GM21447 (cell line): ENCODE data around the gene AGAP2.
"Not testable (repeated sequence)": the region's sequence is repeated elsewhere in the genome, so short reads cannot be mapped to it uniquely, and the experiment has no call there.

Experiments used
- ATAC-seq: cut with Tn5 transposase; IDR thresholded peaks from one replicate; pipeline ENCODE4 v1.9.1; 2021; ENCODE audit not compliant: unreplicated experiment

The AGAP2 gene

DNA sequence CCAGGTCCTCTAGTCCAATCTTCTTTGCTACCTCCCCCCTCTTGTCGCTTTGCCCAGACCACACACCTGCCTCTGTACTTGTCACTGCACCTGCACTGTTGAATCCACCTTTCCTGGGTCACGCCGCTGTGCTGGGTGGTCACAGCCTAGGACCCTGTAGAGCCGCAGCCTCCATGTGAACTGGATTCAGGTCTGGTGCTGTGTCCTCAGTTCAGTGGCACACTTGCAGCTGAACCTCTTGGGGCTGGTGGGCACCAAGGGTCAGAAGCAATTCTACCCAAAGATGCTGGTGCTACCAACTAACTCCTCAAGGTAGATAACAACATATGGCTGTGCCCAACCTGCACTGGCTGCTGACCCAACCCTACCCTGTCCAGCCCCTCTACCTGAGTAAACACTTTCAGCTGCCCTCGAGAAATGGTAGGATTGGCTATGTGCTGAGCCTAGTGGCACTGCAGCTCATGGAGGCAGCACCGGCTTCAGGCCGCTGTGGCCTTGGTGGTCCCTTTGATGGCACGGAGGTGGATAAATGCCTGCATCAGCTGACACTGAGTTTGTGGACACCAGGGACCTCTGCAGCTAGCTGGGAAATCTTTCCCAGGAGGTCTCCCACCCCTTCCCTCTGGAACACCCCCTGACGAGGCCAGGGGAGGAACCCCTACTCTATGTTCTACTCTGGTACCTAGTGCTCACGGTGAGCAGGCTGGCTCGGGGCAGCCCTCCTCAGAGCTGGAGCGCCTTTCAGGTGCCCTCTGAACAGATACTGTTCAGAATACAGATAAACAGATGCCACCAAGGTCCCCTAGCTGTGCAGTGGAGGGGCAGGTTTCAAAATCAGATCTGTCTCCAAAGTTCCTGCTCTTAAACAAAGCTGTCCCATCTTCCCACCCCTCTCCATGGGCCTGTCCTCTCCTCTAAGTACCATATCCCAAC, 14.3 kb downstream of the AGAP2 start:
- ATAC-seq: no peak

DNA sequence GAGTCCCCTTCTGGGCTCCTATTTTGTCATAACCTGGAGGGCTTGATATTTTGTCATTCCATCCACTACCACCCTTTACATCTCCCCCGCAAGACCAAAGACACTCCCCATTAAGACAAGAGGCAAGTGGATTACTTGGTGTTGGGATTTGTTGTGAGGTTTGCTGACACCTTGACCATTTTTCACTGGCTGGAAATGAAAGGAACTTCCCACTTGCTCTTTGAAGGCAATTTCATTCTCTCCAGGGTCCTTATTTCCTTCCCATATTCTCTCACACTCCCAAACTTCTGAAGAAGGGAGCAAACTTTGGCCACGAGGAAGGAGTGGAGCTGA, 14.9 kb downstream of the AGAP2 start:
- ATAC-seq: no peak

DNA sequence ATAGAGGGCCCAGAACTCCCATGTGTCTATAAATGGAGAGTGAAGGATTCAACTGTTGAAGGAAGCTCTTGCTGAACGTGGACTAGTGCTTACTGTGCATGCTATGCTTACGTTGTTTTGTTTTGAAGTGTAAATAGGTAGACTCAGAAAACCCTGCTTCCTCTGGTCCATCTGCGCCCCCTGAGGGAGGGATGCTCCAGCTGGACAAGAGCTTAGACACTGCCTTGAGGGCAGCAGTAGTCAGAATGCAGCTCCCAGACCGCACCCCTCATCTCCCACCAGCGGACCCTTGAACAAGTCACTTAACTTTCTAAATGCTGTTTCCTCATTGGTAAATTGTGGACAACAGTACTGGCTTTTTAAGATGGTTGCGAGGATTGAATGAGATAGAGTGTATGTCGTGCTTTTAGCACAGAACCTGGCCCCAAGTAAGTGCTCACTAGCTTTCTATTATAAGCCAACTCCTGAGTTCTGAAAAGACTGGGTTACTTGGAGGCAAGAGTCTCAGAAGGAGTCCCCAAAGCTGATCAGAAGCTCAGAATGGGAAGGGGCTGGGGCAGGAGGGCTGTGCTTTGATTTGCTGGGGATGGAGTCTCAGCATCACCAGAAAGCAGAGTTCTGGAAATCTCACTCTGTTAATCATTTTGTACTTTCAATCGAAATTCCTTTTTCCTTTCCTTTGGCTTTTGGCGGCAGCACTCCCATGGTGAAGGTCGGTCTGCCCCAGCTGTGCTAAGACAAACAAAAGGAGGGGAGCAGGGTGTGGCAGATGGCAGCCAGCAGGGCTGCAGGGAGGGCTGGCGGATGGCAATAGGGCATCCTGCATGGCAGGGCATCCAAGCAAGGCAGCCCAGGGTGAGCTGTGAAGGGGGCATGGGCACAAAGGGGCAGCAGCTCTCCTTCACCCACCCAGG, 15.6 kb downstream of the AGAP2 start:
- ATAC-seq: no peak

DNA sequence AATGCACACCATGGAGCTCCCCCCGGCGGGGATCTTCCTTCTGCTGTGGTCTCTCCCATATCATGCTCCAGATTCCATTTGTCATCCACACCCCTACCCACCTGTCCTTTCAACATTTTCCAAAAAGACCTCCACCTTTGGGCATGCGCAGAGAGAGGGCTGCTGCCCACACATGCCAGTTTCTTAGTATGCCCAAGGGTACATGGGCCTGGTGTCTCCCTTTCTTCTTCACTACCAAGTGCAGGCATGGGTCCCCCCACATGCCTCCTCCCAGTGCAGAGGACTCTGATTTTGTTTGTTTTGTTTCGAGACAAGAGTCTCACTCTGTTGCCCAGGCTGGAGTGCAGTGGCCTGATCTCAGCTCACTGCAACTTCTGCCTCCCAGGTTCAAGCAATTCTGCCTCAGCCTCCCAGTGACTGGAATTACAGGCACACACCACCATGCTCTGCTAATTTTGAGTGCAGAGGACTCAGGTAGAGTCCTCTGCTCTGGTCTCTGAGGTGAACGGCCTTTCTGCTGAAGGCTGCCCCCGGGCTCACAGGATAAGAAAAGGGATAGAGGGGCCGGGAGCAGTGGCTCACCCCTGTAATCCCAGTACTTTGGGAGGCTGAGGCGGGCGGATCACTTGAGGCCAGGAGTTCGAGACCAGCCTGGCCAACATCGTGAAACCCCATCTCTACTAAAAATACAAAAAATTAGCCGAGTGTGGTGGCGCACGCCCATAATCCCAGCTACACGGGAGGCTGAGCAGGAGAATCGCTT, 16.5 kb downstream of the AGAP2 start:
- ATAC-seq: not testable (repeated sequence)

DNA sequence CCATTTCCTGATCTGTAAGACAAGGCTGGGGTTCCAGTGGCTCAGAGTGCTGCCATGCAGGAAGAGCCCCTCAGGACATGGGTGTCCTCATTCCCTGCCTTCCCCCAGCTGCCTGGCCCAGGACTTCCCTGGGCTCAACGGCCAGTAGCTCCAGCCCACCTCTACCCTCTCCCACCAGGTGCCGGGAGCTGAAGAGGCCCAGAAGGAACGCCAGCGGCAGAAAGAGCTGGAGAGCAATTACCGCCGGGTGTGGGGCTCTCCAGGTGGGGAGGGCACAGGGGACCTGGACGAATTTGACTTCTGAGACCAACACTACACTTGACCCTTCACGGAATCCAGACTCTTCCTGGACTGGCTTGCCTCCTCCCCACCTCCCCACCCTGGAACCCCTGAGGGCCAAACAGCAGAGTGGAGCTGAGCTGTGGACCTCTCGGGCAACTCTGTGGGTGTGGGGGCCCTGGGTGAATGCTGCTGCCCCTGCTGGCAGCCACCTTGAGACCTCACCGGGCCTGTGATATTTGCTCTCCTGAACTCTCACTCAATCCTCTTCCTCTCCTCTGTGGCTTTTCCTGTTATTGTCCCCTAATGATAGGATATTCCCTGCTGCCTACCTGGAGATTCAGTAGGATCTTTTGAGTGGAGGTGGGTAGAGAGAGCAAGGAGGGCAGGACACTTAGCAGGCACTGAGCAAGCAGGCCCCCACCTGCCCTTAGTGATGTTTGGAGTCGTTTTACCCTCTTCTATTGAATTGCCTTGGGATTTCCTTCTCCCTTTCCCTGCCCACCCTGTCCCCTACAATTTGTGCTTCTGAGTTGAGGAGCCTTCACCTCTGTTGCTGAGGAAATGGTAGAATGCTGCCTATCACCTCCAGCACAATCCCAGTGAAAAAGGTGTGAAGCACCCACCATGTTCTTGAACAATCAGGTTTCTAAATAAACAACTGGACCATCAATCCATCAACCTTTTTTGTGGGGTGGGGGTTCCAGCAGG, 17.6 kb downstream of the AGAP2 start:
- no peak for ATAC-seq

DNA sequence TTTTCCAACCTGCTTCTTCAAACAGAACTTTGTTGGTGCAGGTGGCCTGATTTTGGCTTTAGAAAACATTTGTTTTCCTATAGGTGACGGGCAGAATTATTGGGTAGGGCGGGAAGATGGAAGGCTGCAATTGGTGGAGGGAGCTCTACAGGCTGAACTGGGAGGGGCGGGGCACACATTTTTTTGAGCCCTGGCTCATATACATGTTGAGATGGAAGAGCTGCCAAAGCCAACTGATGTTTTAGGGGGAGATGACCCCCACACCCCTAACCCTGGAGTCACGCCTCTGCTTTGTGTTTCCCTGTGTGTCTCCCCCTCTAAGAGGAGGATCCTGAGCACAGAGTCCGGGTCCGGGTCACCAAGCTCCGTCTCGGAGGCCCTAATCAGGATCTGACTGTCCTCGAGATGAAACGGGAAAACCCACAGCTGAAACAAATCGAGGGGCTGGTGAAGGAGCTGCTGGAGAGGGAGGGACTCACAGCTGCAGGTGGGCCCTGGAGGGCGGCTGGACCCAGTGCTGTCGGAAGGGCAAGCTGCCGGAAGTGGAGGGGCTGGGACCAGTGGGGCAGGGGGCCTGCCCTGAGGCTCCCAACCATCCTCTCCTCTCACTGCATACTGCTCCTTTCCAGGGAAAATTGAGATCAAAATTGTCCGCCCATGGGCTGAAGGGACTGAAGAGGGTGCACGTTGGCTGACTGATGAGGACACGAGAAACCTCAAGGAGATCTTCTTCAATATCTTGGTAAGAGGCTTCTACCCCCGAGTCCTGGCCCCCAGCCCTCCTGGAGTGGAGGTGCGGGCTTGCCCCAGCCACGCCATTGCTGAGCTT, 18.6 kb downstream of the AGAP2 start:
- no peak for ATAC-seq

DNA sequence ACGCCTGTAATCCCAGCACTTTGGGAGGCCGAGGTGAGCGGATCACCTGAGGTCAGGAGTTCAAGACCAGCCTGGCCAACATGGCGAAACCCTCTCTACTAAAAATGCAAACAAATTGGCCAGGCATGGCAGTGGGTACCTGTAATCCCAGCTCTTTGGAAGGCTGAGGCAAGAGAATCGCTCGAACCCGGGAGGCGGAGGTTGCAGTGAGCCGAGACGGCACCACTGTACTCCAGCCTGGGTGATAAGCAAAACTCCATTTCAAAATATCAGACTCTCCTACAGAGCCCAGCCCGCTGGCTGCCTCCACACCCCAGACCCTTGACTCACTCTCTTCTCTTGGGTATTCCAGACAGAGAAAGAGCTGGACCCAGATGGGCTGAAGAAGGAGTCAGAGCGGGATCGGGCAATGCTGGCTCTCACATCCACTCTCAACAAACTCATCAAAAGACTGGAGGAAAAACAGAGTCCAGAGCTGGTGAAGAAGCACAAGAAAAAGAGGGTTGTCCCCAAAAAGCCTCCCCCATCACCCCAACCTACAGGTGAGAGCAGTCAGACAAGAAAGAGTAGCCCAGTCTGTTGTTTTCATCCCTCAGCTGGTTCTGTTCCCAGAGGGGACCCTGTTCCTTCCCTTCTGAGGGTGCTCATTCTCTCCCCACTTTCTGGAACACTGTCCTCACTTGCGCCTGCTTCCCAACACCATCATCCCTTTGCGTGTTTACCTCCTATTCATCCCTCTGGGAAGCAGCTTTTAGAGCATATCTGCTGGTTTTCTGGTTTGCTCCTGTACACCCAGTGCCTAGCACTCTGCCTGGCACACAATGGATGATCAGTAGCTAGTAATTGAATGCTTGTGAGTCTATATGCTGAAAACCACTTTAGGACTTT, 19.7 kb downstream of the AGAP2 start:
- no peak for ATAC-seq

DNA sequence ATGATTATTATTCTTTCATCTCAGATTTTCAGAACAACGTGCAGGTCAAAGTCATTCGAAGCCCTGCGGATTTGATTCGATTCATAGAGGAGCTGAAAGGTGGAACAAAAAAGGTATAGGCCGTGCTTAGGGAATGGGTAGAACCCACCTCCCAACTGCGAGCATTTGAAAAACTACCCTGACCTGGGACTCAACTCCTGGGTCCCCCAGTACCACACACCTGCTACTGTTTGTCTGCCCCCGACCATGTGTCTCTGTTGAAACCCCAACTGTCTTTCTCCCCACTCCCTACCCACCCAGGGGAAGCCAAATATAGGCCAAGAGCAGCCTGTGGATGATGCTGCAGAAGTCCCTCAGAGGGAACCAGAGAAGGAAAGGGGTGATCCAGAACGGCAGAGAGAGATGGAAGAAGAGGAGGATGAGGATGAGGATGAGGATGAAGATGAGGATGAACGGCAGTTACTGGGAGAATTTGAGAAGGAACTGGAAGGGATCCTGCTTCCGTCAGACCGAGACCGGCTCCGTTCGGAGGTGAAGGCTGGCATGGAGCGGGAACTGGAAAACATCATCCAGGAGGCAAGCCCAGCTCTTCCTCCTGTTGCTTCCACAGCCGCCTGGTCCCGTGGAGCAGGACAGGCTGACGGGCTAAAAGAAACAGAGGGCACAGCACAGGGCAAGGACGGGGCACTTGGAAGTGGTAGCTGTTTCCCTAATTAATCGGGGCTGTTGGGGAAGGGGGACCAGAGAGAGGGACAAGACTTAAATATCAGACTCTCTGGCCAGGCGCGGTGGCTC, 20.5 kb downstream of the AGAP2 start:
- ATAC-seq: no peak

DNA sequence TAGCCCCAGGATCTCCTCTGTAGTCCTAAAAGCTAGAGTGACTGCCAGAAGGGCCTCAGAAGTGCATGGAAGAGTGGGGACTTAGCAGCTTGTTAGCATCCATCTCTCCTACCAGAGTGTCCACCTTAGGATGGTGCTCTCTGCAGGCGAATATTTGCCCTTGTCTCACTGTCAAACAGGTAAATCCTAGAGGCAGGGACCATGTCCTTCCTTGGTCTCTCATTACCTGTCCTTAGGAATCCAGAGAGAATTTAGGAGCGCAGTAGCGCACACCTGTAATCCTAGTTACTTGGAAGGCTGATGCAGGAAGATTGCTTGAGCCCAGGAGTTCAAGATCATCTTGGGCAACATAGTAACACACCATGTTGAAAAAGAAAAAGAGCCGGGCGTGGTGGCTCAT, 21.4 kb downstream of the AGAP2 start:
- ATAC-seq: no peak

DNA sequence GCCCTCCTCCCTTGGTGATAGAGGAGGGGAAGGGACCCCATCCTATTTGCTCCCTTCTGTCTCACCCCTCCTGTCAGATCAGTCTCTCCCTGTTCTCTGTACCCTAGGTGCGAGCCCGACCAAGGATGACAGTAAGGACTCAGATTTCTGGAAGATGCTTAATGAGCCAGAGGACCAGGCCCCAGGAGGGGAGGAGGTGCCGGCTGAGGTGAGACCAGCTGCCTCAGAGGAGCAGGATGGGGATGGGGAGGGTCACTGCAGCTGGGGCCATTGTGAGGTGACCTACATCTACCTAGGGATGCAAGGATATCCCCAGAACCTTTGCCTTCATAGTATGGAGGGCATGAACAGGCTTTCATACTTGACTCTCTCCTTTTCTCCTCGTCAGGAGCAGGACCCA, 22.2 kb downstream of the AGAP2 start:
- no peak for ATAC-seq

DNA sequence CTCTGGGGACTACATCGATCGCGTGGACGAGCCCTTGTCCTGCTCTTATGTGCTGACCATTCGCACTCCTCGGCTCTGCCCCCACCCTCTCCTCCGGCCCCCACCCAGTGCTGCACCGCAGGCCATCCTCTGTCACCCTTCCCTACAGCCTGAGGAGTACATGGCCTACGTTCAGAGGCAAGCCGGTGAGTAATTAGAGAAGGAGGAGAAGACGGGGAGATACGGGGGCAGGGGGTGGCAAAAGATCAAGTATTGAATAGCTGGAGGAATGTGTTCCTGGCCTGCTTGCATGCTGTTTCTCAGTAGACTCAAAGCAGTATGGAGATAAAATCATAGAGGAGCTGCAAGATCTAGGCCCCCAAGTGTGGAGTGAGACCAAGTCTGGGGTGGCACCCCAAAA, 22.8 kb downstream of the AGAP2 start:
- ATAC-seq: no peak

DNA sequence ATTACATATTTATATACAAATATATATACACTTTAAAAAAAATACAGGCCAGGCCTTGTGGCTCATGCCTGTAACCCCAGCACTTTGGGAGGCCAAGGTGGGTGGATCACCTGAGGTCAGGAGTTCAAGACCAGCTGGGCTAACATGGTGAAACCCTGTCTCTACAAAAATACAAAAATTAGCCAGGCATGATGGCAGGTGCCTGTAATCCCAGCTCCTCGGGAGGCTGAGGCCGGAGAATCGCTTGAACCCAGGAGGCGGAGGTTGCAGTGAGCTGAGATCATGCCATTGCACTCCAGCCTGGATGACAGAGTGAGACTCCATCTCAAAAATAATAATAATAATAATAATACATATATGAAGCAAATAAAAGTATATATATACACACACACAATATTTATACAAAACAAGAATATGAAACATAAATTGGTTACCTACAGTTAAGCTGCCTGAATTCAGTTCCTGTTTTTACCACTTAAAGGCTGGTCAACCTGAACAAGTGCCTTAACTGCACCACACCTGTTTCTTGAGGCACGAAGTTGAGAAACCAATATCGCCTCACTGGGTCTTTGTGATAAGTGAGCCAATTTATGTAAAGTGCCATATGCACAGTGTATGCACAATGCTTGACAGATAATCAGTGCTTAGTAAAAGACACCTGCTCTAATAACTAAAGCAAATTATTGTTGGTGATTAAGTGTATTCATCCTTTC, 23.4 kb downstream of the AGAP2 start:
- not testable (repeated sequence) for ATAC-seq

DNA sequence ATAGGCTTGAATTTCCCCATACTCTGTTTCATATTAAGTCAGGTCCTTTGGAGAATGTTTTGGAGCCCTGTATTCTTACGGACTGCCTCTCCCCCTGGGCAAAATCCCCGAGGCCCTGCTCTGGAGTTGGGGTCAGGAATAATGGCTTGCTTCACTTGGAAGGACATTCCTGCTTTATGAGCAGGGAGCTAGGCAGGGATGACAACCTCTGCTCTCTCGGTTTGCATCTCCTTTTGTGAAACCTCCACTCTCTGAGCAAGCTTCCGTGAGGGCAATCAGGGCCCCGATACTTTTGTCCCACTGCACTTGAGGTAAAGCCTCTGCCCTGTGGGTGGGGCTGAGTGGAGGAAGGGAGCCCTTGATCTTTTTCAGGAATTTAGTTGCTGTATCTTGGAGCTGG, 25.3 kb downstream of the AGAP2 start:
- ATAC-seq: no peak

DNA sequence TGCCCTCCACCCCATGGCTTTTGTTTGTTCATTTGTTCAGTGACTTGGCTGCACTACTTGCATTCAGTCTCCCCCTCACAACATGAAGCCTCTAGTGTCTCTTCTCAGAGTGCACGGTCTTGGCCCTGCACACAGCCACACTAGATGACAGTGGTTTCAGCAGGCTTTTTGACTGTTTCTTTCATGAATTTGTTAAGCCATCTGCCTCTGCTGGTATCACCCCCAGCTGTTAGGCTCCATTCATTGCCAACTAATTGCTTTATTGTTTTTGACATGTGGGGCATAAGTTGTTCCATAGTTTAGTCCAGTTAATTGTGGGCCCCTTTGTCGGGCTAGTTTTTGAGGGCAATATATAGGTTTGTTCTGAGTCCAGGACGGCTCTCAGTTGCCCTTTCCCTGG, 25.8 kb downstream of the AGAP2 start:
- no peak for ATAC-seq

DNA sequence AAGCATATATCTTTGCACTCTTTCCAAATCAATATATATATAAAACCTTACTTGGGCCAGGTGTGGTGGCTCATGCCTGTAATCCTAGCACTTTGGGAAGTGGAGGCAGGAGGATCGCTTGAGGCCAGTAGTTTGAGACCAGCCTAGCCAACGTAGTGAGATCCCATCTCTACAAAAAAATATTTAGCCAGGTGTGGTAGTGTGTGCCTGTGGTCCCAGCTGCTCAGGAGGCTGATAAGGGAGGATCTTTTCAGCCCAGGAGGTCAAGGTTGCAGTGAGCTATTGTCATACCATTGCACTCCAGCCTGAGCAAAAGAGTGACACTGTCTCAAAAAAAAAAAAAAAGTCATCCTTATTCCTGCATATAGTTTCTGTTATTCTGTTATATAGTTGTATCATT, 30.2 kb downstream of the AGAP2 start:
- no peak for ATAC-seq

DNA sequence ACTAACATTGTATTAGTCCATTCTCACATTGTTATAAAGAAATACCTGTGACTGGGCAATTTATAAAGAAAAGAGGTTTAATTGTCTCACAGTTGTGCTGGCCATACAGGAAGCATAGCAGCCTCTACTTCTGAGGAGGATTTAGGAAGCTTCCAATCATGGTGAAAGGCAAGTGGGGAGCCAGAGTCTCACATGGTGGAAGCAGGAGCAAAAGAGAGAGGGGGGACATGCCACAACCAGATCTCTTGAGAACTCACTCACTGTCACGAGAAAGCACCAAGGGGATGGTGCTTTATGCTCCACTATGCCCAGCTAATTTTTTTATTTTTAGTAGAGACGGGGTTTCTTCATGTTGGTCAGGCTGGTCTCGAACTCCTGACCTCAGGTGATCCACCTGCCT, 31.3 kb downstream of the AGAP2 start:
- no peak for ATAC-seq

DNA sequence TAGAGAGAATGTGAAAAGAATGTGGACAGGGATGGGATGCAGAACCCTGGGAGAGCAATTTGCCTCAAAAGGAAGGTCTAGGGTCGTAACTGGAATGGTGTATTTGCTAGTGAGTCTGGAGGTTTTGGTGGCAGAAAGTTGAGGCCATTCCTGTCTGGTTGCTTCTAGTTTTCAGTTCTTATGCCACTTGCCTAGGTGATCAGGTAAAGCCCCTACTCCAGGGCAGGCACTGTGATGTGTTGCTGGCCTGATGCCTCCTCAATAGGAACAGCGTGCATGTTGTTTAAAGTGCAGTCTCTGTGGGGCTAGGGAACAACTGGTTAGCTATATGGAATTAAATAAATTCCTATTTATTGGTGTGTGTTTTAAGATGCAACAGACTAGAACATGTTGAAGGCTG, 38.2 kb downstream of the AGAP2 start:
- no peak for ATAC-seq
